GM12878 (cell line): ENCODE results near the gene MTHFR. TPM values are rescaled to one million over a fixed set of nuclear protein-coding genes. Genes with fewer than 3 reads are reported as not detected.

Source experiments
- BCLAF1 ChIP-seq: fragments of 450-650 bp; IDR thresholded peaks from 2 replicates; pipeline ENCODE4 v1.6.1; 2017; ENCODE audit warnings: antibody characterized with exemption, mild to moderate bottlenecking, moderate library complexity
- BHLHE40 ChIP-seq, 2 experiments: fragments of 450-650 bp in 1 of 2; IDR thresholded peaks; 2 replicates each; pipeline ENCODE4 v1.6.1; 2011 to 2017; ENCODE audit warnings: low read depth in 2 of 2, borderline replicate concordance in 1 of 2, improper control_type of control experiment in 1 of 2, low read length in 1 of 2, mild to moderate bottlenecking in 1 of 2
- EGR1 ChIP-seq, 2 experiments: IDR thresholded peaks; 1 replicate in 1 of 2; 2 replicates in 1 of 2; pipeline ENCODE4 v1.6.1; 2011 to 2012; ENCODE audit warnings: low read depth in 2 of 2, low read length in 2 of 2, borderline replicate concordance in 1 of 2, mild to moderate bottlenecking in 1 of 2, moderate library complexity in 1 of 2
- ESRRA ChIP-seq: IDR thresholded peaks from 2 replicates; pipeline ENCODE4 v1.6.1; 2012; ENCODE audit warnings: mild to moderate bottlenecking, low read length, improper control_type of control experiment
- GATAD2B ChIP-seq: fragments of 450-650 bp; conservative IDR thresholded peaks from 2 replicates; pipeline ENCODE4 v1.6.1; 2017; ENCODE audit warnings: low read depth, mild to moderate bottlenecking, moderate library complexity
- HDGF ChIP-seq: fragments of 450-650 bp; IDR thresholded peaks from 2 replicates; pipeline ENCODE4 v1.6.1; 2016; ENCODE audit warnings: antibody characterized with exemption
- JUNB ChIP-seq: IDR thresholded peaks from 2 replicates; pipeline ENCODE4 v1.6.1; 2016; ENCODE audit warnings: antibody characterized with exemption, mild to moderate bottlenecking
- JUND ChIP-seq: IDR thresholded peaks from 2 replicates; pipeline ENCODE4 v1.6.1; 2012; ENCODE audit warnings: low read depth, mild to moderate bottlenecking, low read length, improper control_type of control experiment, moderate library complexity
- KDM1A ChIP-seq: fragments of 200-600 bp; sonication (generic); IDR thresholded peaks from 2 replicates; pipeline ENCODE4 v1.6.1; 2016; ENCODE audit warnings: borderline replicate concordance
- LARP7 ChIP-seq: fragments of 450-650 bp; IDR thresholded peaks from 2 replicates; pipeline ENCODE4 v1.6.1; 2017; ENCODE audit warnings: mild to moderate bottlenecking
- MLLT1 ChIP-seq: fragments of 450-650 bp; IDR thresholded peaks from 2 replicates; pipeline ENCODE4 v1.6.1; 2016; ENCODE audit warnings: mild to moderate bottlenecking
- NFIC ChIP-seq: IDR thresholded peaks from 2 replicates; pipeline ENCODE4 v1.6.1; 2012; ENCODE audit warnings: low read depth, mild to moderate bottlenecking, inconsistent platforms, low read length, moderate library complexity
- NR2C2 ChIP-seq: IDR thresholded peaks from 2 replicates; pipeline ENCODE4 v1.6.1; 2011; ENCODE audit warnings: borderline replicate concordance, low read depth; ENCODE audit not compliant: control insufficient read depth, insufficient read length
- NR2F1 ChIP-seq: fragments of 450-650 bp; conservative IDR thresholded peaks from 2 replicates; pipeline ENCODE4 v1.6.1; 2017; ENCODE audit warnings: mild to moderate bottlenecking
- PBX3 ChIP-seq: IDR thresholded peaks from 2 replicates; pipeline ENCODE4 v1.6.1; 2011; ENCODE audit warnings: mild to moderate bottlenecking, low read depth, low read length, moderate library complexity; ENCODE audit not compliant: insufficient replicate concordance
- POLR2AphosphoS5 ChIP-seq: IDR thresholded peaks from 2 replicates; pipeline ENCODE4 v1.6.1; 2011; ENCODE audit warnings: mild to moderate bottlenecking, low read length, inconsistent platforms
- RB1 ChIP-seq: fragments of 450-650 bp; formaldehyde crosslinking; IDR thresholded peaks from 2 replicates; pipeline ENCODE4 v1.6.1; 2017; ENCODE audit warnings: mild to moderate bottlenecking, borderline replicate concordance
- SIX5 ChIP-seq: IDR thresholded peaks from 2 replicates; pipeline ENCODE4 v1.6.1; 2011; ENCODE audit warnings: mild to moderate bottlenecking, low read depth, low read length, moderate library complexity; ENCODE audit not compliant: severe bottlenecking
- SMC3 ChIP-seq: IDR thresholded peaks from 2 replicates; pipeline ENCODE4 v1.6.1; 2011; ENCODE audit warnings: low read length, improper control_type of control experiment, borderline replicate concordance
- SPI1 ChIP-seq: IDR thresholded peaks from 2 replicates; pipeline ENCODE4 v1.6.1; 2011; ENCODE audit warnings: low read depth, mild to moderate bottlenecking, low read length, moderate library complexity, borderline replicate concordance; ENCODE audit not compliant: insufficient read depth
- SREBF1 ChIP-seq: IDR thresholded peaks from 2 replicates; pipeline ENCODE4 v1.6.1; 2012; ENCODE audit warnings: mild to moderate bottlenecking, low read length
- TAF1 ChIP-seq: IDR thresholded peaks from 2 replicates; pipeline ENCODE4 v1.6.1; 2011; ENCODE audit warnings: mild to moderate bottlenecking, low read depth, low read length, borderline replicate concordance
- TARDBP ChIP-seq: IDR thresholded peaks from 2 replicates; pipeline ENCODE4 v1.6.1; 2016; ENCODE audit warnings: borderline replicate concordance
- ZNF207 ChIP-seq: fragments of 450-650 bp; IDR thresholded peaks from 2 replicates; pipeline ENCODE4 v1.6.1; 2014; ENCODE audit warnings: antibody characterized with exemption, mild to moderate bottlenecking, borderline replicate concordance
- ZNF24 ChIP-seq: fragments of 450-650 bp; IDR thresholded peaks from 2 replicates; pipeline ENCODE4 v1.6.1; 2017; ENCODE audit warnings: antibody characterized with exemption, mild to moderate bottlenecking
- ZNF384 ChIP-seq: IDR thresholded peaks from 2 replicates; pipeline ENCODE4 v1.6.1; 2012; ENCODE audit warnings: low read depth, mild to moderate bottlenecking, low read length, improper control_type of control experiment, borderline replicate concordance
- polyA plus RNA-seq, 11 experiments: library from polyadenylated mRNA; depleted of rRNA in 4 of 11; unstranded in 6 of 11; stranded (reverse) in 5 of 11; fragments of >200 nt; fragmentation: Nextera tagmentation in 4 of 11; fragmentation: Illumina TruSeq in 1 of 11; extraction: Ambion mirVana in 4 of 11; extraction: Trizol in 1 of 11; gene quantifications; 1 replicate in 1 of 11; 2 replicates in 10 of 11; pipeline versions ENCODE4 v1.2.1 to v1.2.3, GENCODE V29; 2011 to 2016; ENCODE audit warnings: inconsistent platforms in 2 of 11, missing spikeins in 2 of 11, low read depth in 1 of 11
- total RNA-seq, 4 experiments: library from RNA; depleted of rRNA in 3 of 4; stranded (reverse); fragments of >200 nt in 3 of 4; fragmentation: Illumina TruSeq in 1 of 4; extraction: Trizol in 1 of 4; gene quantifications; 2 replicates each; pipeline versions ENCODE4 v1.2.1 to v1.2.3, GENCODE V29; 2013 to 2021

Gene MTHFR
- total and polyA plus RNA-seq, 10 of the 15 experiments (the other 5 are each of a cell fraction or from before 2014, with no cell fraction given): 1.0 to 16.8 (median 9.4) TPM

DNA sequence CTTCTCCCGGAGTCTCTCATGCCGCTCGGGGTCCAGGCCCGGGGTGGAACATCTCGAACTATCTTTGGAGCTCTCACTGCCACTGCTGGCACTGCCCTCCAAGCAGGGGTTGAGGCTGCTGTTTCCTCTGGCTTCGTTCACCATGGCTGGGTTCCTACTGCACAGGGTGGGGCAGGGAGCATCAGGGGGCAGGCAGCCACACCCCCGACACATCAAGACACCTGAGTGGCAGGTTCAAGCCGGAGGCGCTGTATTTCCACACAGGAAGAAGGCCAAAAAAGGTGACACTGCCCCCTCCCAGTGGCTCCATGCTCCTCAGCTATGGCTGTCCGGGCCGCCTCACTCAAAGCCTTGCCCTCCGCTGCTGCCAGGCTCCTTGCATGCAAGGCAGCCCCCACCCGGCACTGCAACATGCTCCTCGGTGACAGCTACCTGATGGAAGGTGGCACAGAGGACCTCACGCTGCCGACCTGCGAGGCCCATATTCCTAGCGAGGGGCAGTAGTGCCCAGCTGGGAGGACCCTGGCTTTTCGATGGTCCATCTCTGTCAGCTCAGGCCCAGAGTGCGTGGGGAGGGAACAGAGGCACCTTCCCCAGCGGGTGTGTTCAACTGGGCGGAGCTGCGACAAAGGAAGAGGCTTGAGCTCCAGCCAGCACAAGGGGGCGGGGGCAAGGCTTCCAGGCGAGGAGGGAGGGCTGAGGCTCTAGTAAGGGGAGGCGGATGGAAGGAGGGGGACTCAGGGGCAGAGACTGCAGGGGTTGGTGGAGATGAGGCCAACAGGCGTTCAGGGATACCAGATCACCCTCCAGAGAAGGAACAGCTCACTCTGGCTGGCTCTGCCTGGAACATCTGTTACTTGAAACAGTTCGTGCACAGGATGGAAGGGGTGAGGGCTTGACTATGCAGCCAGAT, 2.5 kb downstream of the MTHFR start (continued):
- TF ChIP-seq ZNF384 (no peak), PBX3 (peak; percentile 25), LARP7 (peak; percentile 34; the same call in 1 of the 2 replicates), GATAD2B (peak; percentile 48; the same call in 1 of the 2 replicates), KDM1A (no peak), BHLHE40 (IDR thresholded peaks at IDR 0.05; ENCODE audit: borderline replicate concordance in 1 of 2, low read depth in 2 of 2, low read length in 1 of 2) (peak in 1 of 2 experiments; percentile 25; a peak in 1 of 4 replicates), SPI1 (no peak), POLR2AphosphoS5 (no peak), ZNF24 (no peak), SIX5 (no peak), MLLT1 (no peak), ZNF207 (no peak), SMC3 (no peak), ESRRA (no peak), HDGF (peak; percentile 98), TARDBP (no peak), EGR1 (IDR thresholded peaks at IDR 0.05; ENCODE audit: borderline replicate concordance in 1 of 2, low read depth in 2 of 2, low read length in 2 of 2) (0 out of 3 replicates have a peak, but pooled peaks of 1 of the 2 experiments have one; percentile 15), BCLAF1 (no peak), SREBF1 (no peak), NR2C2 (no peak), RB1 (no peak; the same call in 1 of the 2 replicates), JUND (no peak), NR2F1 (no peak), JUNB (no peak), NFIC (no peak), TAF1 (no peak)
